NCI-H146 (cell line): Measurements from ENCODE around the gene MVK.
A peak's percentile ranks its signal among the peaks of the same experiment; 100 is the strongest.
"Not testable (repeated sequence)": the region's sequence is repeated elsewhere in the genome, so short reads cannot be mapped to it uniquely, and the experiment has no call there.

Source experiments
- DNase-seq: peaks from one replicate; lab custom pipeline; 2025; lab: John Stamatoyannopoulos, UW

MVK gene

DNA sequence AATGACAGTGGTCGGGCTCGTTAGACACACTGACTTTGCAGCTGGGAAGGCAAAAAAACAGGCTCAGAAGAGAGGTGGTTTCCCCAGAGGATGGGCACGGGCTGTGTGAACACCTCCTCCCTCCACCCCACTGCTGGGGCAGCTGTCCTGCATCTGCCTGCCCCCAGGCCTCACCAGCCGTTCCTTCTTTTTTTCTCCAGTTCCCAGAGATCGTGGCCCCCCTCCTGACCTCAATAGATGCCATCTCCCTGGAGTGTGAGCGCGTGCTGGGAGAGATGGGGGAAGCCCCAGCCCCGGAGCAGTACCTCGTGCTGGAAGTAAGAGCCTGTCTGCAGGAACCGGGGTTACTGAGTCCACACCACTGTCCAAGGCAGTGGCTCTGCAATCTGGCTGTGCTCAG is 17.4 kb downstream of the MVK start:
- no peak for DNase-seq

- no peak for DNase-seq
These were observed 18.8 kb downstream of the MVK start for GRCh38 chr12:109592195-109592904.

GRCh38 chr12:109592905-109593272 is 19.3 kb downstream of the MVK start:
- DNase-seq, result no peak

DNA sequence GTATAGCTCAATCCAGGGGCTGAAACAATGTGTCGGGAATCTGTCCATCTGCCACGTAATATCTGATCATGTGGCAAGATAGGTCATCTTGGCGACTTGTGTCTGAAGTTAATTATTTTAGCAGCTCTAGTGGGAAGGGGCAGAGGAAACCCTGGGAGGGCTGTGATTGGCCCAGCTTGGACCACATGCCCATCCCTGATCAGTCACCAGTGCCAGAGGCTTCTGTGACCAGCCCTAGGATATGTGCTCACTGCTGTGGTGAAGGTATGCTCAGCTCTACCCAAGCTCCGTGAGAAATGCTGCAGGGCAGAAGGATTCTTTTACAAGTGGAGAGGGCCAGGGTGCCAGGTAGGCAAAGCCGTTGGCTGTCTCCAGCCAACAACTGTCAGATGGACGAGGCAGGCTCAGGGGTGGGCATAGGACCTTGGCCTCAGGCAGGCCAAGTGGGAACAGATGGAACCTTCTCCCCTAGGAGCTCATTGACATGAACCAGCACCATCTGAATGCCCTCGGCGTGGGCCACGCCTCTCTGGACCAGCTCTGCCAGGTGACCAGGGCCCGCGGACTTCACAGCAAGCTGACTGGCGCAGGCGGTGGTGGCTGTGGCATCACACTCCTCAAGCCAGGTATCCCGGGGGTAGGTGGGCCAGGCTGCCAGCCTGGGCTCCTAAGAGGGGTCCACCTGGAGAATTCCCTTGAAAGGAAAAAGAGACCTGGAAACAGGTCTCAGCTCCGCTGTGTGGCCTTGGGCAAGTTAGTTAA is 21.1 kb downstream of the MVK start:
- DNase-seq, result no peak

- DNase-seq, result no peak
These were observed 21.8 kb downstream of the MVK start for GRCh38 chr12:109595321-109595902.

DNA sequence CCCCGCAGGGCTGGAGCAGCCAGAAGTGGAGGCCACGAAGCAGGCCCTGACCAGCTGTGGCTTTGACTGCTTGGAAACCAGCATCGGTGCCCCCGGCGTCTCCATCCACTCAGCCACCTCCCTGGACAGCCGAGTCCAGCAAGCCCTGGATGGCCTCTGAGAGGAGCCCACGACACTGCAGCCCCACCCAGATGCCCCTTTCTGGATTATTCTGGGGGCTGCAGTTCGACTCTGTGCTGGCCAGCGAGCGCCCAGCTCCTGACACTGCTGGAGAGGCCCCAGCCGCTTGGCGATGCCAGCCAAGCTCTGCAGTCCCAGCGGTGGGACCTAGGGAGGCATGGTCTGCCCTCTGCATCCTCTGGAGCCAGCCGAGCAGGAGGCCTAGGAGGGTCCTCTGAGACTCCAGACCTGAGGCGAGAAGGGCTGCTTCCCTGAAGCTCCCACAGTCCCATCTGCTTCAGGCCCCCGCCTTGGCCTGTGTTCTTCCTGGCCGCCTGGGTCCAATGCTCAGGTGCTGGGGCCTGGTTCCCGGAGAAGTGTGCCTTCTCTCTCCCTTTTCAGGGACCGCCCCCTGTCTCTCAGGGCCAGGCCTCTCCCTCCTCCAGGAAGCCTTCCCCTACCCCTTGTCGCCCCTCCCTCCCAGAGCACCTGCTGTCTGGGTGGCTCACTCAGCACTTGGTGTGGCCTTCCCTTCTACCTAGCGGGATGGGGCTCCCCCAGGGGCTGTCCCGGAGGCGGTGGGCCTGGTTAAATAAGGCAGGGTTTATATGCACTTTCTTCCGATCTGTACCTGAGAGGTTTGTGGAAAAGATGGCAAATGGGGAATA is 23.0 kb downstream of the MVK start:
- no peak for DNase-seq

GRCh38 chr12:109597414-109597794 is 23.8 kb downstream of the MVK start:
- no peak for DNase-seq

DNA sequence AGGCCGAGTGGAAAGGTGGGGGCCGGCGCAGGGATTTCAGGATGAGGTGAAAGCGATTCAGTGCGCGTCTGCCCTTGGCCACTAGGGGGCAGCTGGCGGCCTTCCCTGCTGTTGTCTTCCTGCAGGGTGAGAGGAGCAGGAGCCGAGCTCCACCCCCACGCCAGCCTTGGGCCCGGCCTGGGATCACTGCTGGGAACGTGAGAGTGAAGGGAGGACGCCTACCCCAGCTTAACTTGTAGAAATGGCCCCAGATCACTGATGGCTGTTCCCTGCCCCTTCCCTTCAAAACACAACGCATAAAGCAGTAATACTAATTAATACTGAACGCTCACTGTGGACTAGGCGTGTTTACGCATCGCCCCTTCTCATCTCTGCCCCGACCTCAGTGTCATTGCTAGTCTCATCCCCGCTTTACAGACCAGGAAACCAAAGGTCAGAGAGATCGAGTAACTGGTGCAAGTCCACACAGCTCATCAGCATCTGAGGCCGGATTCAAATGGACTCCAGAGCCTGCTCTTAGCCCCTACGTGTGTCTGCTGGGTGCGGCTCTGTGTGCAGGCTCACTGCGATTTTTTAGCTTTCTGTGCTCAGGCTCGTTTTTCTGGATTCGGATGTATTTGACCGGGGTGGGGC is 24.3 kb downstream of the MVK start:
- peak; percentile 80 for DNase-seq

- no peak for DNase-seq
These were observed 24.8 kb downstream of the MVK start for GRCh38 chr12:109598428-109598854.

DNA sequence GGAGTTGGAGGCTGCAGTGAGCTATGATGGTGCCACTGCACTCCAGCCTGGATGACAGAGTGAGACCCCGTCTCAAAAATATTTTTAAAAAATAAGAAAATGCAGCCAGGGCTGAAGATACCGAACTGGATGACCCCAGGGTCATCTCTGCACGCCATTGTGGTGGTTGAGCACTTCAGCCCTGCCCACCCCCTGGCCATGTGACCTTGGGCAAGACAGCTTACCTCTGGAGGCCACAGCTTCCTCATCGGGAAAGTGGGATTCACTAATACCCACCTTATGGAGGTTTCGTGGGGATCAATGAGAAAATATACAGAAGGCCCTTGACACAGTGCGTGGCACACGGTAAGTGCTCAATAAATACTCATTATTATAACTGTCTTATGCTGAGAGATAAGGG is 25.5 kb downstream of the MVK start:
- DNase-seq, result no peak

- DNase-seq, result peak; percentile 9
These were observed 26.9 kb downstream of the MVK start for GRCh38 chr12:109600481-109600880.

DNA sequence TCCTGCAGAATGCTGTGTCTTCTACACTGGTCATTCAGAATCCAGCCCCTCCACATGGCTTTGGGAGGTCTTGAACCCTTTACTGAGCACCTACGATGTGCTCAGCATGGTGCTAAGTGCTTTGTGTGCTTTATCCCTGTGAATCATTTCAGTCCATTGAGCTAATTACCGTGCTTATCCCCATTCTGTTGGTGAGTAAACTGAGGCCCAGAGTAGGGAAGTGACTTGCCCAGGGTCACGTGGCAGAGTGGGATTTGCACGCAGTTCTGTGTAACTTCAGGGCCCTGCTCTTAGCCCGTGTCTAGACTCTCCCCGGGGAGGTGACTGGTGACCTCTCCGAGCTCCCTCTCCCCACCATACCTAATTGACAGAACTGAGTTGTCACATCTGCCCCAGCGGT is 27.4 kb downstream of the MVK start:
- DNase-seq, result no peak

DNA sequence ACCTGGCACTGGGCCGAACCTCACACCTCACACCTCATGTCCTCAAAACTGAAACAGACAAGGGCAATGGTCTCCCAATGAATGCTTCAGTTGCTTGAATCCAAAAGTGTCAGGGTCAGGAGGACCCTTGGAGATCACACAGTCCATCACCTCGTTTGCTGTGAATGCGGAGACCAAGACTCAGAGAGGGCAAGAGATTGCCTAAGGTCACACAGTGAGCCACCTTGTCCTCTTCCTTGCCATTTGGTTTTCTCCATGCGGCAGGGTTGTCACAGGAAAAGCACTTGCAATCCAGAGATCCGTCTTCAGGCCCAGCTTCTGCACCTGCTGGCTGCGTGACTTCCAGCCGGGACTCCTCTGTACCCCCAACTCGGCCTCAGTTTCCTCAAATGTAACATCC is 28.0 kb downstream of the MVK start:
- no peak for DNase-seq

DNA sequence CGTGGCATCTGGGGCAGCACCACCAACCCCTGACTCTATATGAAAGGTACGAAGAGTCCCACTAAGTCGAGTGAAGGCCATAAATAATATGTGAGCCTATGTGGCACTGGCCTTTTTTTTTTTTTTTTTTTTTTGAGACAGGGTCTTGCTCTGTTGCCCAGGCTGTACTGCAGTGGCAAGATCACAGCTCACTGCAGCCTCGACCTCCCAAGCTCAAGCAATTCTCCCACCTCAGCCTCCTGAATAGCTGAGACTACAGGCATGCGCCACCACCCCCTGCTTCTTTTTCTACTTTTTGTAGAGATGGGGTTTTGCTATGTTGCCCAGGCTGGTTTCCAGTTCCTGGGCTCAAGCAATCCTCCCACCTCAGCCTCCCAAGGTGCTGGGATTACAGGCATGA is 28.5 kb downstream of the MVK start:
- not testable (repeated sequence) for DNase-seq

GRCh38 chr12:109604132-109604585 is 30.6 kb downstream of the MVK start:
- no peak for DNase-seq

GRCh38 chr12:109605016-109605415 is 31.4 kb downstream of the MVK start:
- no peak for DNase-seq

DNA sequence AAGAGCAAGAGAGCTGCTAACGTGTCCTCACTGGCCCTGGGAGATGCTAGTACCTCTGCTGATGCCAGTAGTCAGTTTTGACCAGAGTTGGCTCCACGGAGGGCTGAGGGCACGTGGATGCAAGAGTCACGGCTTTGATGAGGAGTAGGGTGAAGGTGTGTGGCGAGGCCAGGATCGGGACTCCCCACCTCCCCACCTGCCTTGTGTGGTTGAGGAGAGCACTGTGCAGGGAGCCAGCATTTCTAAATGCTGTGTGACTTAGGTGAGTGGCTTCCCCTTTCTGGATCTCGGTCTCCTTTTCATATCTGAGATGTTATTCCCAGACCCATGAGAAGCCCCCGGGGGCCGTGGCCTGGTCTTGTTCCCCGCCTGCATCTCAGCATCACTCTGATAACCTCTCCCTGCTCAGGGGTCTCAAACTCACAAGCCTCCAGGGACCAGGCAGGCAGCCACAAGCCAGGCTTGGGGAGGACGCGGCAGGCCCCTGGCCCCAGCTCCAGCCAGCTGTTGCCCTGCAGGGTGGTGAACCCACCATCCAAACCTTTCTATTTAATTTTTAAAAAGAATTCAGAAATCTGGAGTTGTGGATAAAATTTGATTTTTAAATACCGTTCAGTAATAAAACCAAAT is 32.1 kb downstream of the MVK start:
- no peak for DNase-seq

DNA sequence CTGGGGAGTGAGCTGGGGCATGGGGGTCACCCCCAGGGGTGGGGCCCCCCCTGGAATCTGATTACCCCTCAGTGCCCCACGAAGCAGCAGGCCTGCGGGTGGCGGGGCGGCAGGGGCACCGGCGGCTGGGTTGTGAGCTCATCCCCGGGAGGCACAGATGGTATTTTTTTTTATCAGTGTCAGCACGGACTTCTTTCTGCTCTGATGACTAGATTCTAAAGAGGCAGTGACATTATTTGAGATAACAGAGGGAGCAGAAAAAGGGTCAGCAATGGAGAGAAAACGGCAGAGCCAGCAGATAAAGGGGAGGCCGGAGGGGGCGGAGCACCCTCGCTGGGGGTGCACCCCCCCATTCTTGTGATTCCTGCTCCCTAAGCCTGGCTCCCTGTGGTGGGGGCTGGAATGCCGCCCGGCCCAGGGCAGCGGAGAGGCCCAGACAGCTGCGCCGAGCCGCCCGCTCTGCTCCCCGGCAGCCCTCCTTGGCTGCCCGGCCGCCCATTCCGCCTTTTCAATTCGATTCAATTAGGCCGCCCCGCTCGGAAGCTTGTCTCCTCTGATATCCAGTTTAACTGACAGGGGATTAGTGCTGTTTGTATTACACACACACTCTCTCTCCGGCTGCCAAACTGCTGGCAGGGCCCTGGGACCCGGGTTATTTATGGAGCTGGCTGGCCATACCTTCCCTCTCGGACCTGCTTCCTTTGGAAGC is 32.9 kb downstream of the MVK start:
- no peak for DNase-seq

DNA sequence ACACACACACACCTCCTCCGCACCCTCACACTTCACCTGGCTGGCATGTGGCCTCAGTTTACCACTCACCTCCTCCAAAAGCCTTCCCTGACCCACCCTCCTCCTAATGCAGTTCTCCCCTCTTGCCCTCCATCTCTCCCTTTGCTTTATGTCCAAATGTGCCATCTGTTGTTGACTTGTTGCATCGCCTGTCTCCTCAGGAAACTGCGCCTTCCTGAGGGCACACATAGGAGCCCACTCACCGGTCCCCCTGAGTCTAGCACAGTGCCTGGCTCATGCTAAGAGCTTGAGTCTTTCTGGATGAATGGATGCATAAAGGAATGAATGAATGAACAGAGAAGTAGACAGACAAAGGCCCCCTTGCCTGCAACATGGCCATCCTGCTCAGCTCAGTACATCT is 34.0 kb downstream of the MVK start:
- no peak for DNase-seq

DNA sequence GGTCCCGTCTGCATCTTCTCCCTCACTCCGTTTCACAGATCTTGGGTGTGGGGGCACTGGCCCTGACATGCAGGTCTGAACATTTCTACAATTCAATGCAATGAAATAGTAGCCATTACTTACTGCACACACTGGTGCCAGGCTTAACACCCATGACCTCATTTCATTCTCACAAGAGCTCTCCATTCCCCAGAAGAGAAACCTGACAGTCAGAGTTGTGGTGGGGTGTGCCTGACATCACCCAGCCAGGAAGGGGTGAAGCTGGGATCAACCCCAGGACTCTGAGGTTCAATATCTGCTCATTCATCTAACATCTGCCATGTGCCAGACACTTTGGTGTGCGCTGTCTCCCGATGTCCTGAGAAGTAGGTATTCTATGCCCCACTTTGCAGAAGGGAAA is 34.7 kb downstream of the MVK start:
- DNase-seq, result no peak

DNA sequence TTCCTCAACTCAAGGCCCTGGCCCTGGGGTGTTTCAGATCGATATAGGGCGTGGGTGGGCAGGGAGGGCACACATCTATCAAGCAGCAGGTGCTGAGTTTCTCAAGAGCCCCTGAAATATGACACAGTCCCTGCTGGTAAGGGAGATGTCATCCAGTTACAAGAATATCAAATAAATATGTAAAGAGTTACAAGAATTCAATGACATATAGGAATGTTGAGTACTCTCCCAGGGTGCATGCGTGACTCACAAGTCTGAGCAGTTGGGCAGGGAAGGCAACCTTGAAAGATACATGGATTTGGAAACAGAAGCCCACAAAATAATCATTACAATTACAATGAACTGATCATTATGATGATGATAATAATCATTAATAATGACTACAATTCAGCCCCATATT is 35.2 kb downstream of the MVK start:
- DNase-seq, result no peak
